Measurements from ENCODE around the gene MLLT3.

DNA sequence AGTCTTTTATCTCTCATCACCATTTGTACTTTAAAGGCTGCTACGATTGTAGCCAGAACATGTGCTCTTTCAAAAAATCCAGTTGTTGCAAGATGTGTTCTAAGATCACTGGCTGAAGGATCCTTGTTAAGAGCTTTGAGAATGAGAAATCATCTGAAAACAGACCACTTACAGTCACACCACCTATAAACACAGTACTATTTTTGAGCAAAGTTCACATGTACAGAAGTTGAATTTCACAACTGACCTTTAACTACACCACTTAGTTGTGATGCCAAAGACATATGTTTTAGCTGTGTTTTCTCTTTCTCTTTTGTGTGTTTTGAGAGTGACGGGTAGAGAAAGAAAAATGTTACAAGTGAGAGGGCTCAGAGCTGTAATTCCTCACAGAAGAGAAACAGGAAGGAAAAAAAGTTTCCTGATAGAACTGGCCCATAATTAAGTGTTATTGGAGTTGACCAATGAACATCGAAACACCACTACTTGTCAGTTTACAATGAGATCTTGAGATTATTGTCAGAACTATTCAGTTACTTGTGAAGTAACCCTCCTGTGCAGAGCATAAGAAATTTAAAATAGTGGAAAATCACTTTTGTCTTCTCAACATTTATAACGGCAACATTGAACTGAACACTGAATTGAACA is 245.4 kb downstream of the MLLT3 start:
- TF ChIP-seq ZNF70 (CRISPR knock-in tag; IDR thresholded peaks at IDR 0.05) (no peak), ZFP30 (CRISPR knock-in tag; IDR thresholded peaks at IDR 0.05) (no peak), BACH2 (CRISPR knock-in tag; IDR thresholded peaks at IDR 0.05; ENCODE audit: borderline replicate concordance) (no peak)
- TF ChIP-seq, protein P1, sequence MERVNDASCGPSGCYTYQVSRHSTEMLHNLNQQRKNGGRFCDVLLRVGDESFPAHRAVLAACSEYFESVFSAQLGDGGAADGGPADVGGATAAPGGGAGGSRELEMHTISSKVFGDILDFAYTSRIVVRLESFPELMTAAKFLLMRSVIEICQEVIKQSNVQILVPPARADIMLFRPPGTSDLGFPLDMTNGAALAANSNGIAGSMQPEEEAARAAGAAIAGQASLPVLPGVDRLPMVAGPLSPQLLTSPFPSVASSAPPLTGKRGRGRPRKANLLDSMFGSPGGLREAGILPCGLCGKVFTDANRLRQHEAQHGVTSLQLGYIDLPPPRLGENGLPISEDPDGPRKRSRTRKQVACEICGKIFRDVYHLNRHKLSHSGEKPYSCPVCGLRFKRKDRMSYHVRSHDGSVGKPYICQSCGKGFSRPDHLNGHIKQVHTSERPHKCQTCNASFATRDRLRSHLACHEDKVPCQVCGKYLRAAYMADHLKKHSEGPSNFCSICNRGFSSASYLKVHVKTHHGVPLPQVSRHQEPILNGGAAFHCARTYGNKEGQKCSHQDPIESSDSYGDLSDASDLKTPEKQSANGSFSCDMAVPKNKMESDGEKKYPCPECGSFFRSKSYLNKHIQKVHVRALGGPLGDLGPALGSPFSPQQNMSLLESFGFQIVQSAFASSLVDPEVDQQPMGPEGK (CRISPR knock-in tag; IDR thresholded peaks at IDR 0.05; ENCODE audit: borderline replicate concordance): no peak

Measured in SK-N-SH treated with all-trans-retinoic acid at 6 μM for 48 hours (cell line).